ENCODE measurements around the gene CAMSAP1.

The CAMSAP1 gene

GRCh38 chr9:135878528-135879236 lies 28.7 kb downstream of the CAMSAP1 start:
- DNase-seq, result no peak

- no peak for DNase-seq
Observed at GRCh38 chr9:135877791-135878527, 29.4 kb downstream of the CAMSAP1 start.

GRCh38 chr9:135876936-135877335 lies 30.4 kb downstream of the CAMSAP1 start:
- no peak for DNase-seq

- no peak for DNase-seq
Observed at GRCh38 chr9:135874859-135875258, 32.5 kb downstream of the CAMSAP1 start.

GRCh38 chr9:135869909-135870308 lies 37.4 kb downstream of the CAMSAP1 start:
- no peak for DNase-seq

- DNase-seq, result no peak
Observed at GRCh38 chr9:135865531-135865930, 41.8 kb downstream of the CAMSAP1 start.

- DNase-seq, result no peak
Observed at GRCh38 chr9:135864447-135865049, 42.8 kb downstream of the CAMSAP1 start.

GRCh38 chr9:135862809-135863208 lies 44.5 kb downstream of the CAMSAP1 start:
- no peak for DNase-seq

- no peak for DNase-seq
Observed at GRCh38 chr9:135858491-135859185, 48.7 kb downstream of the CAMSAP1 start.

GRCh38 chr9:135857843-135858242 lies 49.5 kb downstream of the CAMSAP1 start:
- DNase-seq, result no peak

- no peak for DNase-seq
Observed at GRCh38 chr9:135857371-135857786, 50.0 kb downstream of the CAMSAP1 start.

GRCh38 chr9:135851748-135852147 lies 55.6 kb downstream of the CAMSAP1 start:
- no peak for DNase-seq

GRCh38 chr9:135850737-135851136 lies 56.6 kb downstream of the CAMSAP1 start:
- DNase-seq, result no peak

GRCh38 chr9:135849181-135849580 lies 58.2 kb downstream of the CAMSAP1 start:
- no peak for DNase-seq

- DNase-seq, result no peak
Observed at GRCh38 chr9:135848341-135849047, 58.9 kb downstream of the CAMSAP1 start.

- no peak for DNase-seq
Observed at GRCh38 chr9:135847833-135848232, 59.5 kb downstream of the CAMSAP1 start.

GRCh38 chr9:135840539-135840938 lies 66.8 kb downstream of the CAMSAP1 start:
- DNase-seq, result no peak

GRCh38 chr9:135840107-135840506 lies 67.2 kb downstream of the CAMSAP1 start:
- no peak for DNase-seq

- DNase-seq, result no peak
Observed at GRCh38 chr9:135839516-135839915, 67.8 kb downstream of the CAMSAP1 start.

GRCh38 chr9:135835131-135835530 lies 72.2 kb downstream of the CAMSAP1 start:
- no peak for DNase-seq

GRCh38 chr9:135833864-135834263 lies 73.5 kb downstream of the CAMSAP1 start:
- DNase-seq, result no peak

- DNase-seq, result no peak
Observed at GRCh38 chr9:135830496-135830895, 76.8 kb downstream of the CAMSAP1 start.

- no peak for DNase-seq
Observed at GRCh38 chr9:135828656-135829055, 78.7 kb downstream of the CAMSAP1 start.

All from NK-92 treated with Interleukin-12 subunit alpha and Interleukin-12 subunit beta, amount 100 ng/mL, for 24 hours (cell line).